H9 (cell line): Measurements from ENCODE around the gene ATRX. TPM values are rescaled to one million over a fixed set of nuclear protein-coding genes. Genes with fewer than 3 reads are reported as not detected.

Source experiments
- DNase-seq: peaks from one replicate; pipeline ENCODE4 v3.0.0-alpha.2; 2017
- H2AFZ ChIP-seq: one replicate; pipeline ENCODE4 v1.6.1; 2013; ENCODE audit warnings: mild to moderate bottlenecking, low read length, control low read depth, moderate library complexity
- H2AK5ac ChIP-seq: 2 replicates; pipeline ENCODE4 v1.6.1; 2013; ENCODE audit warnings: low read length, control low read depth, mixed read lengths; ENCODE audit not compliant: insufficient read length
- H2BK120ac ChIP-seq: one replicate; pipeline ENCODE4 v1.6.1; 2013; ENCODE audit warnings: low read depth, mild to moderate bottlenecking, low read length, control low read depth, inconsistent platforms; ENCODE audit not compliant: poor library complexity, severe bottlenecking
- H2BK12ac ChIP-seq: 2 replicates; pipeline ENCODE4 v1.6.1; 2013; ENCODE audit warnings: low read length, control low read depth, mixed read lengths, low read depth; ENCODE audit not compliant: insufficient read length
- H2BK15ac ChIP-seq: 2 replicates; pipeline ENCODE4 v1.6.1; 2013; ENCODE audit warnings: low read depth, low read length, control low read depth
- H2BK20ac ChIP-seq: one replicate; pipeline ENCODE4 v1.6.1; 2013; ENCODE audit warnings: low read depth, mild to moderate bottlenecking, low read length, control low read depth, inconsistent platforms; ENCODE audit not compliant: poor library complexity, severe bottlenecking
- H2BK5ac ChIP-seq: 2 replicates; pipeline ENCODE4 v1.6.1; 2013; ENCODE audit warnings: low read length, control low read depth, mixed read lengths; ENCODE audit not compliant: insufficient read length
- H3K14ac ChIP-seq: 2 replicates; pipeline ENCODE4 v1.6.1; 2013; ENCODE audit warnings: low read length, control low read depth; ENCODE audit not compliant: insufficient read depth
- H3K18ac ChIP-seq: 2 replicates; pipeline ENCODE4 v1.6.1; 2013; ENCODE audit warnings: low read depth, mild to moderate bottlenecking, mixed read lengths, low read length, control low read depth; ENCODE audit not compliant: insufficient read length
- H3K23ac ChIP-seq: 2 replicates; pipeline ENCODE4 v1.6.1; 2013; ENCODE audit warnings: low read length, control low read depth, mixed read lengths, low read depth; ENCODE audit not compliant: insufficient read length
- H3K23me2 ChIP-seq: 2 replicates; pipeline ENCODE4 v1.6.1; 2013; ENCODE audit warnings: low read depth, mild to moderate bottlenecking, mixed read lengths, low read length, control low read depth; ENCODE audit not compliant: insufficient read length, poor library complexity, severe bottlenecking
- H3K27ac ChIP-seq: 2 replicates; pipeline ENCODE4 v1.5.1; 2013; ENCODE audit warnings: low read length, control low read depth, mixed read lengths, low read depth; ENCODE audit not compliant: insufficient read length
- H3K27me3 ChIP-seq: 2 replicates; pipeline ENCODE4 v1.6.1; 2013; ENCODE audit warnings: low read length, control low read depth, inconsistent platforms; ENCODE audit not compliant: insufficient read depth
- H3K4ac ChIP-seq: 2 replicates; pipeline ENCODE4 v1.6.1; 2013; ENCODE audit warnings: low read depth, mild to moderate bottlenecking, control low read depth, inconsistent platforms, low read length, moderate library complexity
- H3K4me1 ChIP-seq: 2 replicates; pipeline ENCODE4 v1.6.1; 2013; ENCODE audit warnings: low read length, control low read depth, inconsistent platforms; ENCODE audit not compliant: insufficient read depth
- H3K4me2 ChIP-seq: 2 replicates; pipeline ENCODE4 v1.6.1; 2013; ENCODE audit warnings: low read length, control low read depth, mixed read lengths; ENCODE audit not compliant: insufficient read length, insufficient read depth
- H3K56ac ChIP-seq: 2 replicates; pipeline ENCODE4 v1.6.1; 2013; ENCODE audit warnings: low read depth, mild to moderate bottlenecking, mixed read lengths, low read length, control low read depth; ENCODE audit not compliant: insufficient read length
- H3K79me1 ChIP-seq: 2 replicates; pipeline ENCODE4 v1.6.1; 2013; ENCODE audit warnings: low read depth, mild to moderate bottlenecking, moderate library complexity, low read length, control low read depth, inconsistent platforms; ENCODE audit not compliant: insufficient read depth, poor library complexity, severe bottlenecking
- H3K79me2 ChIP-seq: 2 replicates; pipeline ENCODE4 v1.6.1; 2013; ENCODE audit warnings: low read length, control low read depth, inconsistent platforms; ENCODE audit not compliant: insufficient read depth
- H3K9ac ChIP-seq: 2 replicates; pipeline ENCODE4 v1.6.1; 2013; ENCODE audit warnings: low read length, control low read depth, mixed read lengths; ENCODE audit not compliant: insufficient read length; ENCODE audit errors: extremely low read depth
- H3K9me3 ChIP-seq: one replicate; pipeline ENCODE4 v1.6.1; 2013; ENCODE audit warnings: low read depth, low read length, inconsistent platforms; ENCODE audit not compliant: control insufficient read depth
- H3T11ph ChIP-seq: one replicate; pipeline ENCODE4 v1.6.1; 2013; ENCODE audit warnings: mild to moderate bottlenecking, low read length, control low read depth, inconsistent platforms
- H4K20me1 ChIP-seq: one replicate; pipeline ENCODE4 v1.6.1; 2013; ENCODE audit not compliant: control insufficient read depth, insufficient read length, insufficient read depth
- H4K5ac ChIP-seq: 2 replicates; pipeline ENCODE4 v1.6.1; 2013; ENCODE audit warnings: low read depth, mild to moderate bottlenecking, mixed read lengths, low read length, control low read depth; ENCODE audit not compliant: insufficient read length
- H4K8ac ChIP-seq: replicated peaks from 2 replicates; pipeline ENCODE4 v1.6.1; 2013; ENCODE audit warnings: low read length, control low read depth, mixed read lengths, low read depth; ENCODE audit not compliant: insufficient read length
- H4K91ac ChIP-seq: 2 replicates; pipeline ENCODE4 v1.6.1; 2013; ENCODE audit warnings: low read depth, mild to moderate bottlenecking, moderate library complexity, mixed read lengths, low read length, control low read depth; ENCODE audit not compliant: insufficient read length
- H3K27ac Mint-ChIP-seq, 3 experiments: 2 replicates in 2 of 3; 3 replicates in 1 of 3; pipeline ENCODE4 v1.8.0; 2020 to 2021; ENCODE audit warnings: mixed read lengths in 3 of 3, mild to moderate bottlenecking in 1 of 3, moderate library complexity in 1 of 3
- H3K27me3 Mint-ChIP-seq: 2 replicates; pipeline ENCODE4 v1.8.0; 2021; ENCODE audit warnings: low read depth, mild to moderate bottlenecking, moderate library complexity, mixed read lengths
- H3K36me3 Mint-ChIP-seq, 3 experiments: 2 replicates in 2 of 3; 3 replicates in 1 of 3; pipeline ENCODE4 v1.8.0; 2020 to 2021; ENCODE audit warnings: low read depth in 3 of 3, mixed read lengths in 3 of 3; ENCODE audit not compliant: insufficient read depth in 1 of 3
- H3K4me1 Mint-ChIP-seq, 2 experiments: 2 replicates each; pipeline ENCODE4 v1.8.0; 2020; ENCODE audit warnings: mixed read lengths in 2 of 2
- H3K4me3 Mint-ChIP-seq, 2 experiments: 2 replicates in 1 of 2; 3 replicates in 1 of 2; pipeline ENCODE4 v1.8.0; 2020 to 2021; ENCODE audit warnings: mild to moderate bottlenecking in 2 of 2, mixed read lengths in 2 of 2, moderate library complexity in 1 of 2
- H3K9me3 Mint-ChIP-seq, 2 experiments: 2 replicates in 1 of 2; 3 replicates in 1 of 2; pipeline ENCODE4 v1.8.0; 2020; ENCODE audit warnings: mild to moderate bottlenecking in 2 of 2, mixed read lengths in 2 of 2, moderate library complexity in 1 of 2
- CTCF ChIP-seq: fragments of 200-600 bp; sonication (generic); conservative IDR thresholded peaks from 3 replicates; pipeline ENCODE4 v1.8.0; 2021; ENCODE audit warnings: antibody characterized with exemption, mild to moderate bottlenecking
- WGBS: extraction: QIAGEN DNeasy Blood & Tissue Kit; methylation state at CpG from one replicate; pipeline ENCODE4 v1.1.7; 2013; ENCODE audit warnings: missing lambda C conversion rate, low lambda C conversion rate, mixed read lengths; ENCODE audit not compliant: insufficient read length; ENCODE audit errors: extremely low coverage; 5-methylcytosine and 5-hydroxymethylcytosine counted together
- total RNA-seq: library from RNA; stranded (reverse); gene quantifications from 2 replicates; pipeline ENCODE4 v1.2.1, GENCODE V29; 2021

The ATRX gene
- total RNA-seq, 1 experiment from 2014 or later = 76.0 TPM

- no peak overlapping the region for H2BK20ac ChIP-seq
- peaks cover 45 to 52% of the 10 kb centered on the region in 2 experiments for H3K9me3 Mint-ChIP-seq
- H3K23ac ChIP-seq = no peak overlapping the region
- H3K79me2 ChIP-seq = no peaks in the 10 kb centered on the region
- H2AFZ ChIP-seq = no peak overlapping the region
- H3K4me3 Mint-ChIP-seq = no peak overlapping the region
- H2BK15ac ChIP-seq = no peak overlapping the region
- H3K36me3 Mint-ChIP-seq = peaks cover 21 to 56% (median 28%) of the 10 kb centered on the region in 3 experiments
- H2BK5ac ChIP-seq = no peak overlapping the region
- DNase-seq = no peak
- H4K20me1 ChIP-seq = no peaks in the 10 kb centered on the region
- H3K27ac Mint-ChIP-seq = no peak overlapping the region
- no peak overlapping the region for H2BK12ac ChIP-seq
- H2AK5ac ChIP-seq = no peak overlapping the region
- H4K91ac ChIP-seq = no peak overlapping the region
- no peak overlapping the region for H3T11ph ChIP-seq
- H3K23me2 ChIP-seq = no peaks in the 10 kb centered on the region
- no peak overlapping the region for H3K4ac ChIP-seq
- H3K4me1 ChIP-seq = no peaks in the 10 kb centered on the region
- no peak overlapping the region for H4K8ac ChIP-seq
- no peak overlapping the region for H3K14ac ChIP-seq
- H3K18ac ChIP-seq = no peak overlapping the region
- no peak overlapping the region for H3K56ac ChIP-seq
- no peak overlapping the region for H2BK120ac ChIP-seq
- WGBS = no CpG with 5 or more reads among the region's 1 CpG
- H3K27ac ChIP-seq = no peak overlapping the region
- no peaks in the 10 kb centered on the region for H3K27me3 Mint-ChIP-seq
- no peak overlapping the region for H4K5ac ChIP-seq
- peak; percentile 19; the same call in 1 of the 3 replicates for TF ChIP-seq CTCF
- H3K4me2 ChIP-seq = no peak overlapping the region
- H3K27me3 ChIP-seq = no peaks in the 10 kb centered on the region
- H3K79me1 ChIP-seq = no peaks in the 10 kb centered on the region
- peaks cover 15% of the 10 kb centered on the region for H3K9me3 ChIP-seq
- H3K4me1 Mint-ChIP-seq = peaks cover 11 to 14% of the 10 kb centered on the region in 2 experiments
- H3K9ac ChIP-seq = no peak overlapping the region
Observed at GRCh38 chrX:77628294-77629025, 157.6 kb downstream of the ATRX start.
